CD14-positive monocyte (primary cell): ENCODE data around the gene HNRNPAB. TPM values are rescaled to one million over a fixed set of nuclear protein-coding genes. Genes with fewer than 3 reads are reported as not detected.

ENCODE experiments used
- DNase-seq, 3 donors: peaks; one replicate each; pipeline ENCODE4 v3.0.0-alpha.2; 2011 to 2022
- H2AFZ ChIP-seq: 2 replicates; pipeline ENCODE4 v1.6.0; 2012; ENCODE audit warnings: mild to moderate bottlenecking, low read depth, low read length, inconsistent platforms; ENCODE audit not compliant: insufficient read depth, poor library complexity, severe bottlenecking
- H3K27ac ChIP-seq, 2 donors: 1 replicate in 1 of 2; 2 replicates in 1 of 2; pipeline ENCODE4 v1.5.1; 2012 to 2013; ENCODE audit warnings: low read length in 2 of 2, control low read depth in 1 of 2, inconsistent platforms in 1 of 2, low read depth in 1 of 2, mild to moderate bottlenecking in 1 of 2
- H3K27me3 ChIP-seq, 2 donors: one replicate each; pipeline versions ENCODE4 v1.6.0 to v1.6.1; 2011 to 2013; ENCODE audit warnings: low read length in 2 of 2; ENCODE audit not compliant: control insufficient read depth in 2 of 2, insufficient read depth in 2 of 2
- H3K36me3 ChIP-seq, 2 donors: replicated peaks in 1 of 2; 1 replicate in 1 of 2; 2 replicates in 1 of 2; pipeline versions ENCODE4 v1.5.1 to v1.6.1; 2012 to 2013; ENCODE audit warnings: low read length in 2 of 2, control low read depth in 1 of 2, inconsistent platforms in 1 of 2, mild to moderate bottlenecking in 1 of 2; ENCODE audit not compliant: insufficient read depth in 2 of 2, control insufficient read depth in 1 of 2
- H3K4me1 ChIP-seq, 2 donors: 1 replicate in 1 of 2; 2 replicates in 1 of 2; pipeline versions ENCODE4 v1.5.1 to v1.6.1; 2012 to 2013; ENCODE audit warnings: low read length in 2 of 2, control low read depth in 1 of 2, inconsistent platforms in 1 of 2, mild to moderate bottlenecking in 1 of 2, moderate library complexity in 1 of 2; ENCODE audit not compliant: insufficient read depth in 2 of 2, control insufficient read depth in 1 of 2
- H3K4me2 ChIP-seq: replicated peaks from 2 replicates; pipeline ENCODE3; 2012; ENCODE audit warnings: low read length, moderate library complexity, mild to moderate bottlenecking; ENCODE audit not compliant: poor library complexity, severe bottlenecking; ENCODE audit errors: extremely low read depth
- H3K4me3 ChIP-seq, 3 experiments: fragments of 200-600 bp in 1 of 3; sonication (generic) in 1 of 3; replicated peaks in 1 of 3; 1 replicate in 2 of 3; 2 replicates in 1 of 3; pipeline ENCODE4 v1.5.1; 2011 to 2013; ENCODE audit warnings: low read length in 3 of 3, mild to moderate bottlenecking in 3 of 3, control low read depth in 2 of 3, low read depth in 2 of 3, inconsistent platforms in 1 of 3, moderate library complexity in 1 of 3
- H3K79me2 ChIP-seq: 2 replicates; pipeline ENCODE4 v1.6.0; 2012; ENCODE audit warnings: mild to moderate bottlenecking, control low read depth, inconsistent platforms, low read length, moderate library complexity; ENCODE audit not compliant: insufficient read depth
- H3K9ac ChIP-seq: 2 replicates; pipeline ENCODE4 v1.6.0; 2017; ENCODE audit warnings: low read length, mild to moderate bottlenecking; ENCODE audit not compliant: insufficient read depth, poor library complexity, severe bottlenecking
- H3K9me3 ChIP-seq, 2 donors: replicated peaks in 1 of 2; 1 replicate in 1 of 2; 2 replicates in 1 of 2; pipeline versions ENCODE4 v1.5.1 to v1.6.1; 2012 to 2013; ENCODE audit warnings: low read length in 2 of 2, control low read depth in 1 of 2; ENCODE audit not compliant: control insufficient read depth in 1 of 2, insufficient read depth in 1 of 2
- H4K20me1 ChIP-seq: 2 replicates; pipeline ENCODE4 v1.6.0; 2012; ENCODE audit warnings: mild to moderate bottlenecking, low read length, control low read depth, moderate library complexity; ENCODE audit not compliant: insufficient read depth
- H3K27ac Mint-ChIP-seq, 7 donors: one replicate each; pipeline ENCODE4 v1.8.0; 2020; ENCODE audit warnings: mild to moderate bottlenecking in 7 of 7, mixed read lengths in 7 of 7, moderate library complexity in 6 of 7, inconsistent platforms in 2 of 7
- H3K27me3 Mint-ChIP-seq, 3 donors: one replicate each; pipeline ENCODE4 v1.8.0; 2021 to 2022; ENCODE audit warnings: low read depth in 3 of 3, mild to moderate bottlenecking in 3 of 3, mixed read lengths in 3 of 3, moderate library complexity in 3 of 3, inconsistent platforms in 1 of 3
- H3K36me3 Mint-ChIP-seq, 2 donors: one replicate each; pipeline ENCODE4 v1.8.0; 2020; ENCODE audit warnings: mixed read lengths in 2 of 2, inconsistent platforms in 1 of 2, mild to moderate bottlenecking in 1 of 2
- H3K4me1 Mint-ChIP-seq: one replicate; pipeline ENCODE4 v1.8.0; 2020; ENCODE audit warnings: mild to moderate bottlenecking, mixed read lengths
- H3K4me3 Mint-ChIP-seq, 2 donors: one replicate each; pipeline ENCODE4 v1.8.0; 2020; ENCODE audit warnings: mild to moderate bottlenecking in 2 of 2, mixed read lengths in 2 of 2, moderate library complexity in 1 of 2
- H3K9me3 Mint-ChIP-seq, 7 donors: one replicate each; pipeline ENCODE4 v1.8.0; 2020 to 2022; ENCODE audit warnings: mixed read lengths in 7 of 7, mild to moderate bottlenecking in 6 of 7, moderate library complexity in 6 of 7, inconsistent platforms in 2 of 7
- WGBS: methylation state at CpG from one replicate; pipeline ENCODE4 v1.1.5; 2013; ENCODE audit warnings: missing lambda C conversion rate; ENCODE audit not compliant: insufficient coverage; 5-methylcytosine and 5-hydroxymethylcytosine counted together
- intact Hi-C, 2 donors: fragments of 100-400 bp; cut with micrococcal nuclease; formaldehyde crosslinking; loops; one replicate each; pipeline versions ENCODE4 v1.15.0 to v1.15.1; 2023
- polyA plus RNA-seq, 3 donors: library from polyadenylated mRNA; depleted of rRNA in 1 of 3; unstranded in 2 of 3; stranded (reverse) in 1 of 3; fragments of 300-500 nt in 2 of 3; fragments of >200 nt in 1 of 3; fragmentation: Illumina TruSeq in 2 of 3; gene quantifications; 1 replicate in 2 of 3; 2 replicates in 1 of 3; pipeline ENCODE4 v1.2.3, GENCODE V29; 2012 to 2021
- TF ChIP-seq, protein P1 (sequence below): fragments of 200-600 bp; IDR thresholded peaks from one replicate; pipeline ENCODE4 v1.8.0; 2022; ENCODE audit warnings: antibody characterized with exemption, mild to moderate bottlenecking

HNRNPAB gene
- polyA plus RNA-seq, 3 donors, result 44.8 to 59.4 (median 54.2) TPM

DNA sequence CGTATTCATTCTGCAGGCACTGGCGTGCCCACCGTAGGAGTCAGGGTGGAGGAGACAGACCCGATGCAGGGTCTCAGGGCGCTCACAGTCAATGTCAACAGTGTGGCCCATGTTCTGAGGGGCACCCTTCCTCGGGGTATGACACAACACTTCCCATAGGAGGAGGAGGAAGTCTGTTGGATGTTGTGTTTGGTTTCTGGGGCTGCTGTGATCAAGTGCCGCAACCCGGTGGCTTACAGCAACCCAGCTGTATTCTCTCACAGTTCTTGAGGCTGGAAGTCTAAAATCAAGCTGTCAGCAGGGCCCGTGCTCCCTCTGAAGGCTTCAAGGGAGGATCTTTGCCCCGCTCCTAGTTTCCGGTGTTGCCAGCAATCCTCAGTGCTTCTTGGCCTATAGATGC is 5.6 kb upstream of the HNRNPAB start:
- Histone ChIP-seq H3K9ac (no peak overlapping the region), H3K4me3 (no peak overlapping the region), H3K4me1 (peaks cover 21 to 31% of the 10 kb centered on the region in 2 donors), H3K79me2 (peaks cover 7% of the 10 kb centered on the region), H3K9me3 (no peaks in the 10 kb centered on the region), H4K20me1 (no peaks in the 10 kb centered on the region), H2AFZ (peak overlapping the region; percentile 59), H3K36me3 (no peaks in the 10 kb centered on the region), H3K27ac (no peak overlapping the region), H3K27me3 (no peaks in the 10 kb centered on the region), H3K4me2 (no peak overlapping the region)
- DNase-seq, result no peak
- Mint-ChIP-seq H3K4me3 (no peak overlapping the region), H3K9me3 (no peaks in the 10 kb centered on the region), H3K36me3 (no peaks in the 10 kb centered on the region), H3K27ac (peak overlapping the region in 2 of 7 donors; percentile 33 to 43), H3K4me1 (peaks cover 39% of the 10 kb centered on the region), H3K27me3 (peaks cover 0 to 5% (median 1%) of the 10 kb centered on the region in 3 donors)
- intact Hi-C loops, result no loop called here
- 16% methylated on average over 5 of the region's 11 CpGs for WGBS
- TF ChIP-seq, protein P1, sequence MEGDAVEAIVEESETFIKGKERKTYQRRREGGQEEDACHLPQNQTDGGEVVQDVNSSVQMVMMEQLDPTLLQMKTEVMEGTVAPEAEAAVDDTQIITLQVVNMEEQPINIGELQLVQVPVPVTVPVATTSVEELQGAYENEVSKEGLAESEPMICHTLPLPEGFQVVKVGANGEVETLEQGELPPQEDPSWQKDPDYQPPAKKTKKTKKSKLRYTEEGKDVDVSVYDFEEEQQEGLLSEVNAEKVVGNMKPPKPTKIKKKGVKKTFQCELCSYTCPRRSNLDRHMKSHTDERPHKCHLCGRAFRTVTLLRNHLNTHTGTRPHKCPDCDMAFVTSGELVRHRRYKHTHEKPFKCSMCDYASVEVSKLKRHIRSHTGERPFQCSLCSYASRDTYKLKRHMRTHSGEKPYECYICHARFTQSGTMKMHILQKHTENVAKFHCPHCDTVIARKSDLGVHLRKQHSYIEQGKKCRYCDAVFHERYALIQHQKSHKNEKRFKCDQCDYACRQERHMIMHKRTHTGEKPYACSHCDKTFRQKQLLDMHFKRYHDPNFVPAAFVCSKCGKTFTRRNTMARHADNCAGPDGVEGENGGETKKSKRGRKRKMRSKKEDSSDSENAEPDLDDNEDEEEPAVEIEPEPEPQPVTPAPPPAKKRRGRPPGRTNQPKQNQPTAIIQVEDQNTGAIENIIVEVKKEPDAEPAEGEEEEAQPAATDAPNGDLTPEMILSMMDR, result no peak

DNA sequence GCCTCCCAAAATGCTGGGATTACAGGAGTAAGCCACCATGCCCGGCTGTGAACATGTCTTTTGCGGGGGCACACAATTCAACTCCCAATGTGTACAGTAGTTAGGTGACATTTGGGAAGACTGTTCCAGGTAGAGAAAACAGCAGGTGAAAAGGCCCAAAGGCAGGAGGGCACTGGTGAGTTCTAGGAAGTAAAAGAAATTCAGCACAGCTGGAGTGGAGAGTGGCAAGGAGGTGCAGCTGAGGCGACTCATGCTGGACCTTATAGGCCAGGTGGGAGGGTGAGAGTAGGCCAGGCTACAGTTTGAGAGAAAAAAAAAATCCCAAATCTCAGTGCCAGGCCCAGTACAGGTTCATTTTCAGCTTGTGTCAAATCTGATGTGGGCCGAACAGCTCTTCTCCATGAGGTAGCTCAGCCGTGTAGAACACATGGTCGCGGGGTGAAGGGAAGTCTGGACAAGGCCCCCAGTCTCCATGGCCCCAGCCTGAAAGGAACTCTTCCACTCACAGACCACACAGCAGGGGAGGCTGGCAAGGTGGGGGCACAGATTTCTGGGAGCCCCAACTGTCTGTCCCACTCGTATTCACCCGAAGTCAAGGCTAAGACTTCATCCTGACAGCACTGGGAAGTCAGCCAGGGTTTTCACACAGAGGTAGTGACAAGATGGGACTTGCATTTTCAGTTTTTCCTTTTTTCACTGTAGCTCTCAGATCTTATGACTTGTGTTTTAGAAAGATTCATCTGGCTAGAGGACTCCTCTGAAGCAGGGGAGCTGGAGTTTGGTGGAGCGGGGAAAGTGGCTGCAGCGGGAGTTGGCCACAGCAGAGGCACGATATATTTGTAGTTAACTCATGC is 4.5 kb upstream of the HNRNPAB start:
- H3K36me3 Mint-ChIP-seq, result no peaks in the 10 kb centered on the region
- Histone ChIP-seq H3K4me2 (no peak overlapping the region), H3K4me1 (peaks cover 17 to 25% of the 10 kb centered on the region in 2 donors), H3K9ac (no peak overlapping the region), H4K20me1 (no peaks in the 10 kb centered on the region), H3K36me3 (no peaks in the 10 kb centered on the region), H2AFZ (peak overlapping the region; percentile 52), H3K27me3 (no peaks in the 10 kb centered on the region), H3K4me3 (no peak overlapping the region), H3K9me3 (no peaks in the 10 kb centered on the region), H3K27ac (no peak overlapping the region), H3K79me2 (peaks cover 14% of the 10 kb centered on the region)
- H3K9me3 Mint-ChIP-seq, result no peaks in the 10 kb centered on the region
- intact Hi-C loops, result no loop called here
- H3K27ac Mint-ChIP-seq, result peak overlapping the region in 2 of 7 donors; percentile 2 to 56
- 82% methylated on average over 6 of the region's 12 CpGs for WGBS
- no peak for DNase-seq
- peaks cover 0 to 5% (median 0%) of the 10 kb centered on the region in 3 donors for H3K27me3 Mint-ChIP-seq
- no peak overlapping the region for H3K4me3 Mint-ChIP-seq
- H3K4me1 Mint-ChIP-seq, result peaks cover 30% of the 10 kb centered on the region
- TF ChIP-seq, protein P1, result no peak
